ENCODE data around the gene PACSIN1. TPM values are rescaled to one million over a fixed set of nuclear protein-coding genes. Genes with fewer than 3 reads are reported as not detected.

Gene PACSIN1
- total and polyA plus RNA-seq, 4 donors, result 5.8 to 34.8 (median 25.7) TPM

GRCh38 chr6:34524499-34524898, 58.6 kb downstream of the PACSIN1 start:
- H3K4me1 ChIP-seq (ENCODE audit: control insufficient read depth, insufficient read depth, low read length), result peaks cover 21% of the 10 kb centered on the region
- no peaks in the 10 kb centered on the region for H3K36me3 ChIP-seq (ENCODE audit: control insufficient read depth, insufficient read depth, low read length)
- no peak for DNase-seq (ENCODE audit: low read depth in 4 of 6, low spot score in 6 of 6)
- WGBS (ENCODE audit: insufficient coverage), result no CpG with 5 or more reads among the region's 5 CpGs
- H3K9me3 ChIP-seq (ENCODE audit: control insufficient read depth, insufficient read depth, low read length), result no peaks in the 10 kb centered on the region
- H3K27ac ChIP-seq (ENCODE audit: low read depth, low read length), result no peak overlapping the region
- H3K27me3 ChIP-seq (ENCODE audit: control insufficient read depth, insufficient read depth, low read length), result no peaks in the 10 kb centered on the region
- H3K4me3 ChIP-seq (ENCODE audit: low read depth, low read length), result no peak overlapping the region

DNA sequence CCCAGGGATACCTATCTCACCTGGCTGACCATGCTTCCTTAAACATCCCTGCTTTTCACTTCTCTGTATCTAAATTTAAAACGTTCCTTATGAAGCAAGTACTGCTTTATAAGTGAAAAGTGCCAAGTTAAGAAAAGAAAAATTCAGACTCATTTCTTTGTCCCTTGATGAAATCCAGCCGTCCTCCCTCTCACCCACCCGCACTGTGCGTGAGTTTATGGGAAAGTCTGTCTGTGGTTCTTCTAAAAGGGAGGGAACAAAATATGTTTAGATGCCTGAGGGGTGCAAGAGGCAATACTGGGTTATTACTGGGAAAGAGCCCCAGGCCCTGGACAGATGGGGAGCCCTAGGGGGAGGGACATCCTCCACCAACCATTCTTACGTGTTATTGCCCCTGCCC, 59.1 kb downstream of the PACSIN1 start:
- no peak for DNase-seq (ENCODE audit: low read depth in 4 of 6, low spot score in 6 of 6)
- Histone ChIP-seq H3K27ac (ENCODE audit: low read depth, low read length) (no peak overlapping the region), H3K4me3 (ENCODE audit: low read depth, low read length) (no peak overlapping the region), H3K27me3 (ENCODE audit: control insufficient read depth, insufficient read depth, low read length) (no peaks in the 10 kb centered on the region), H3K36me3 (ENCODE audit: control insufficient read depth, insufficient read depth, low read length) (peaks cover 4% of the 10 kb centered on the region), H3K4me1 (ENCODE audit: control insufficient read depth, insufficient read depth, low read length) (peaks cover 22% of the 10 kb centered on the region), H3K9me3 (ENCODE audit: control insufficient read depth, insufficient read depth, low read length) (no peaks in the 10 kb centered on the region)
- 78% methylated on average over 1 of the region's 5 CpGs for WGBS (ENCODE audit: insufficient coverage)

DNA sequence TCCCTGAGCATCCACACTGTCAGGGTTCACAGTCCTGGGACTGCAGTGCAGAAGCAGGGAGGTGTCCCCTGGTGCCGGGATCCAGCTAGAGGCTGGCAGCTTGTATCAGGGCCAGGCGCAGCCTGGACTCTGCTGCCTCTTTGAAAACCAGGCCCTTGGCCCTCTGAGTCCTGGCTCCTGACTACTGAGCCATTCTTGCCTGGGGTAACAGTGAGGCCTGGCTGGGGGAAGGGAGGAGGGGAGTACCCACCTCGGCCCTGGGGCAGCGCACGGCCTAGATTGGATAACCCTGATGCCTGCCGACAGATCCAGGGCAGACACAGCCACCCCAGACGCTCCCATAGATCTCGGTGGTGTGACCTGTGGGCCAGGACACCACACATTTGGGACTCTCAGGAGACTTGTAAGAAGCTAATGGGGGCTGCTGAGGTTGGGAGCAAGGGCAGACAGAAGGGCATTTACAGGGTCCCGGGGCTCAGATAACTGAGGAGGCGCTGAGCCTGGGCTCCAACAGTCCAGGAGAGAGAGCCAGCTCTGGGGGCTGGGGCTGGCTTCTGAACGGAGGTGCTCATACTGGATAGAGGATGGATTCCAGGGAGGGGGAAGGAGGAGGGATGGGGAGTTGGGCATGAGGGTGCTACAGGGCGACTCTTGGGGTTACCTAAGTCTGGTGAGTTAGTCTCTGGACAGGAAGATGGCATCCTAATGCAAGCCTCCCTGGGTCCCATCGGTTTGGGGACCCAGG, 59.7 kb downstream of the PACSIN1 start:
- Histone ChIP-seq H3K4me1 (ENCODE audit: control insufficient read depth, insufficient read depth, low read length) (peaks cover 26% of the 10 kb centered on the region), H3K27ac (ENCODE audit: low read depth, low read length) (no peak overlapping the region), H3K9me3 (ENCODE audit: control insufficient read depth, insufficient read depth, low read length) (no peaks in the 10 kb centered on the region), H3K36me3 (ENCODE audit: control insufficient read depth, insufficient read depth, low read length) (peaks cover 9% of the 10 kb centered on the region), H3K4me3 (ENCODE audit: low read depth, low read length) (no peak overlapping the region), H3K27me3 (ENCODE audit: control insufficient read depth, insufficient read depth, low read length) (no peaks in the 10 kb centered on the region)
- no peak for DNase-seq (ENCODE audit: low read depth in 4 of 6, low spot score in 6 of 6)
- WGBS (ENCODE audit: insufficient coverage), result 83% methylated on average over 13 of the region's 13 CpGs

DNA sequence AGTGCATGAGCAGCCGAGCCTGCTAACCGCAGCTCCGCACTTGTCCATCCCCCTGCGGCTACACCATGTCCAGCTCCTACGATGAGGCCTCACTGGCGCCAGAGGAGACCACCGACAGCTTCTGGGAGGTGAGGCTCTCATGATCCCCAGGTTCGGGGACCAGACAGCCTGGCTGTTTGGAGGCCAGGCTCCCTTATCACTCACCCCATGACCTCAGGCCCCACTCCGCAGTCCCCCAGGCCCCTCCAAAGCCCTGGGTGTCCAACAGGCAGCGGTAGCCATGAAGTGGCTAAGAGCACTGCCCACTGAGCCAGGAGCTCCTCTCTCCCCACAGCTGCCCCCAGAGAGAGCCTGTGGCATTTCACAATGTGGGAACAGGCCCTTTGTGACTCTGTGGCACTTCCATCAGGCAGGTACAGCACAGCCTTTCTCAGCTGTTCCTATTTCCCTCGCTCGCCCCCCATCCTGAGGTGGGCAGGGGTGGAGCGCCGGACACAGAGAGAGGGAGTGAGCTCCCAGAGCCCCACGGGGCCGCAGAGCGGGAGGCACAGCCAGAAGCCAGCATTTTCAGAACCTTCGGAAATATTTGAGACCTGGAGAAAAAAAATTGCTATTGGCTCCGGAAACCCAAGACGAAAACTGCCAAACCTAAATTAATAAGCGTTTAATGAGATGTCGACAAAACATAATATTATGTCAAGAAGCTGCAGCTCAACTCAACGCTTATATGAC, 60.5 kb downstream of the PACSIN1 start:
- 70% methylated on average over 17 of the region's 23 CpGs for WGBS (ENCODE audit: insufficient coverage)
- no peaks in the 10 kb centered on the region for H3K27me3 ChIP-seq (ENCODE audit: control insufficient read depth, insufficient read depth, low read length)
- peaks cover 9% of the 10 kb centered on the region for H3K36me3 ChIP-seq (ENCODE audit: control insufficient read depth, insufficient read depth, low read length)
- no peak overlapping the region for H3K27ac ChIP-seq (ENCODE audit: low read depth, low read length)
- H3K4me1 ChIP-seq (ENCODE audit: control insufficient read depth, insufficient read depth, low read length), result peaks cover 26% of the 10 kb centered on the region
- H3K9me3 ChIP-seq (ENCODE audit: control insufficient read depth, insufficient read depth, low read length), result no peaks in the 10 kb centered on the region
- H3K4me3 ChIP-seq (ENCODE audit: low read depth, low read length), result no peak overlapping the region
- DNase-seq (ENCODE audit: low read depth in 4 of 6, low spot score in 6 of 6), result peak in 1 of 6 donors; percentile 44

DNA sequence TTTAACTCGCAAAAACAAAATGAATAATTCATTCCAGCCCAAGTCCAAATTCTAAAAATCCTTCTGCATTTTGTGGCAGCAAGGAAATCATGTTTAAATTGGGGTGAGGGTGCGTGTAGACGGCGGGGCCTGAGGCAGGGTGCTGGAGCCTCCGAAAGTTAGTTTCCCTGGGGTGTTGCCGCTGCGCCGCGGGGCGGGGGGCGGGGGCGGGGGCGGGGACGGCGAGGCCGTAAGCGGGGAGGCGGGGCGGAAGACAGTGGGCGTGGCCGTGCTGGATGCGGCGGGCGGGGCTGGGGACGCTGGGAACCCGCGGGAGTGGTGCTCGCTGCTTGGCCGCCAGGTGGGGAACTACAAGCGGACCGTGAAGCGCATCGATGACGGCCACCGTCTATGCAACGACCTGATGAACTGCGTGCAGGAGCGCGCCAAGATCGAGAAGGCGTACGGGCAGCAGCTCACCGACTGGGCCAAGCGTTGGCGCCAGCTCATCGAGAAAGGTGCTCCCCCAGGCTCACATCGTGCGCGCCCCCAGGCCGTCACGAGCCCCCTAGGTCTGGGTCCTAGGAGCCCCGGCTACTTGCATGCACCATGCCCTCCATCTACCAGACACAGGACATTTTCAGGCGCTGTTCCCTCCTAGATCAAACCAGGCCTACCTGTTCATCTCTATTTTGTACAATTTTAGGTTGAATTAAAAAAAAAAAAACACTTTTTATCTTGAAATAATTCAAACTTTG, 61.3 kb downstream of the PACSIN1 start:
- Histone ChIP-seq H3K27me3 (ENCODE audit: control insufficient read depth, insufficient read depth, low read length) (no peaks in the 10 kb centered on the region), H3K4me3 (ENCODE audit: low read depth, low read length) (peak overlapping the region; percentile 17), H3K27ac (ENCODE audit: low read depth, low read length) (no peak overlapping the region), H3K36me3 (ENCODE audit: control insufficient read depth, insufficient read depth, low read length) (peaks cover 10% of the 10 kb centered on the region), H3K4me1 (ENCODE audit: control insufficient read depth, insufficient read depth, low read length) (peaks cover 26% of the 10 kb centered on the region), H3K9me3 (ENCODE audit: control insufficient read depth, insufficient read depth, low read length) (no peaks in the 10 kb centered on the region)
- under 1% methylated on average over 45 of the region's 53 CpGs for WGBS (ENCODE audit: insufficient coverage)
- DNase-seq (ENCODE audit: low read depth in 4 of 6, low spot score in 6 of 6), result peak in 5 of 6 donors; percentile 65 to 96 (median 76)

DNA sequence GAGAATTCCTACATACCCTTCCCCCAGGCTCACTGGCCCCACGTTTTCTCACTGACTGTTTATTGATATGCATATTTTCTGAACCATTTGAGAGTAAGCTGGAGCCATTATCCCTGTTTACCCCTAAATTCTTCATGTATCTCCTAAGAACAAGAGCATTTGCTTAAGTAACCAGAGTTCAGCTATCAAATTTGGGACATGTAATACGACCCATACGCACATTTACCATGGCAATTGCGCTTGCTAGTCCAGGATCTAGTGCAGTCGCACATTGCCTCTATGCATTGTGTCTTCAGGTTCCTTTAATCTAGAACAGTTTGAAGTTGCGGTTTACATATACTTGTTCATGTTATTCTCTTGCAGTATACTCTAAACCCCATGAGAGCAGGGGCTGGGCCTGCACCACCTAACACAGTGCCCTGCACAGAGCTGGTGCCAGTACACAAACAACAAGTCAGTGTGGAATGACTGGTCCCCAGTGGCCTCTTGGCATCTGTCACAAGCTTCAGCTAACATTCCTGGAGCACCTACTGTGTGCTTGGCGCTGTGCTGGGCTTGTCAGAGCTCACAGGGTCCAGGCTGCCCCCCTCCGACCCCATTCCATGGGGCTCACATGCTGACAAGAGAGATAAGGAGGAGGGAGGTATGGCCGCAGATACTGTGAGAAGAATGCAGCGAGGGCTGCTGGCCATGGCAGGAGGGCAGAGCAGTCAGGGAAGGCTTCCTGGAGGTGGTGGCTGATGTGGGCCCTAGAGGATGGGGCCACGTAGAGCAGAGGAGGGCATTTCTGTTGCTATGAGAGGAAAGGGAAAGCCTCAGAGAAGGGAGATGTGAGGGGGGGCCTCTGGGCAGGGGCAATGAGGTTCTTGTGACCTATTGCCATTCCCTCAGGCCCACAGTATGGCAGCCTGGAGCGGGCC, 62.1 kb downstream of the PACSIN1 start:
- Histone ChIP-seq H3K36me3 (ENCODE audit: control insufficient read depth, insufficient read depth, low read length) (peaks cover 18% of the 10 kb centered on the region), H3K9me3 (ENCODE audit: control insufficient read depth, insufficient read depth, low read length) (no peaks in the 10 kb centered on the region), H3K27me3 (ENCODE audit: control insufficient read depth, insufficient read depth, low read length) (no peaks in the 10 kb centered on the region), H3K27ac (ENCODE audit: low read depth, low read length) (no peak overlapping the region), H3K4me3 (ENCODE audit: low read depth, low read length) (no peak overlapping the region), H3K4me1 (ENCODE audit: control insufficient read depth, insufficient read depth, low read length) (peaks cover 31% of the 10 kb centered on the region)
- no peak for DNase-seq (ENCODE audit: low read depth in 4 of 6, low spot score in 6 of 6)
- WGBS (ENCODE audit: insufficient coverage), result 89% methylated on average over 9 of the region's 12 CpGs

DNA sequence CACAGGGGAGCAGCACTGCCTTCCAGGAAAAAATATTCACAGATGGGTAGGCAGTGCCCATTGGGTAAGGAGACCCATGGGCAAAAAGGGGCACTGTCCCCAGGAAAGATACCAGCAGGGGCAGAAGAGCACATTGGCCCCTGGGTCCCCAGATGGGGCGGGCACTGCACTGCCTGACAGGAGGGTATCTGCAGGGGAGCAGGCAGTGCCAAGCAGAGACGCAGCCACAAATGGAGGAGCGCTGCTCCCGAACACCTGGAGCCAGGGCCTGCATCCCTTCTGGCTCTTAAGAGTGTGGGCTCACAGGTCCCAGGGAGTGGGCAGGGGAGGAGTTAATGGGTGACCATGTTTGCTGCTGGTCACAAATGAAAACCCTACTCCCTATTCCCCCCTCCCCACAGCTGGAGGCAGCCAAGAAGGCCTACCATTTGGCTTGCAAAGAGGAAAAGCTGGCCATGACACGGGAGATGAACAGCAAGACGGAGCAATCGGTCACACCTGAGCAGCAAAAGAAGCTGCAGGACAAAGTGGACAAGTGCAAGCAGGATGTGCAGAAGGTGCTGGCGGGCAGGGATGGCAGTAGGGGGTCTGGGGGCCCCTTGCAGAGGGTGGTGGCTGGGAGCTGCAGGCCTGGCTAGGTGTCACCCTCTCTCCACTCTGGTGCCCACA, 63.3 kb downstream of the PACSIN1 start:
- Histone ChIP-seq H3K4me3 (ENCODE audit: low read depth, low read length) (no peak overlapping the region), H3K9me3 (ENCODE audit: control insufficient read depth, insufficient read depth, low read length) (no peaks in the 10 kb centered on the region), H3K27ac (ENCODE audit: low read depth, low read length) (no peak overlapping the region), H3K36me3 (ENCODE audit: control insufficient read depth, insufficient read depth, low read length) (peaks cover 27% of the 10 kb centered on the region), H3K27me3 (ENCODE audit: control insufficient read depth, insufficient read depth, low read length) (no peaks in the 10 kb centered on the region), H3K4me1 (ENCODE audit: control insufficient read depth, insufficient read depth, low read length) (peaks cover 32% of the 10 kb centered on the region)
- DNase-seq (ENCODE audit: low read depth in 4 of 6, low spot score in 6 of 6), result no peak
- WGBS (ENCODE audit: insufficient coverage), result 91% methylated on average over 6 of the region's 8 CpGs

DNA sequence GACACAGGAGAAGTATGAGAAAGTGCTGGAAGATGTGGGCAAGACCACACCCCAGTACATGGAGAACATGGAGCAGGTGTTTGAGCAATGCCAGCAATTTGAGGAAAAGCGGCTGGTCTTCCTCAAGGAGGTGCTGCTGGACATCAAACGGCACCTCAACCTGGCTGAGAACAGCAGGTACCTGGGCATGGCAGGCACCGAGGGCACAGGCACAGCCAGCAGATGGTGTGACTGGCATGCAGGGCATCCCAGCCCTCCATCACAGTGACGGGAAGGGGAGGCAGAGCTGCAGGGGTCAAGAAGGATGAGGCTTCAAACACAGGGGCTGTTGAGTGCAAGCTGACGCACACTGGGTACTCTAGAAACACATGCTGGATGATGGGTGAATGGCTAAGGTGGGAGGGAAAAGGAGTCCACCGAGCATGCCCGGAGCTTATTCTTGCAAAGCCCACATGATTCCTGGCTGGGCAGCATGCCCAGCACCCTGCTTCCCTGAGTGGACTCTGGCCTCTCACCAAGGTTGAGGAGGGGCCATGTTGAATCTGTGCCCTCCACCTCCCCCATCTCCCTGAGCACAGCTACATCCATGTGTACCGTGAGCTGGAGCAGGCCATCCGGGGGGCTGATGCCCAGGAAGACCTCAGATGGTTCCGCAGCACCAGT, 63.9 kb downstream of the PACSIN1 start:
- Histone ChIP-seq H3K4me3 (ENCODE audit: low read depth, low read length) (no peak overlapping the region), H3K36me3 (ENCODE audit: control insufficient read depth, insufficient read depth, low read length) (peaks cover 34% of the 10 kb centered on the region), H3K27me3 (ENCODE audit: control insufficient read depth, insufficient read depth, low read length) (no peaks in the 10 kb centered on the region), H3K4me1 (ENCODE audit: control insufficient read depth, insufficient read depth, low read length) (peaks cover 32% of the 10 kb centered on the region), H3K9me3 (ENCODE audit: control insufficient read depth, insufficient read depth, low read length) (no peaks in the 10 kb centered on the region), H3K27ac (ENCODE audit: low read depth, low read length) (no peak overlapping the region)
- peak in 2 of 6 donors; percentile 49 to 61 for DNase-seq (ENCODE audit: low read depth in 4 of 6, low spot score in 6 of 6)
- 69% methylated on average over 7 of the region's 10 CpGs for WGBS (ENCODE audit: insufficient coverage)
